Body of pancreas (tissue), 4 donors: ENCODE results near the gene LRRN4. TPM values are rescaled to one million over a fixed set of nuclear protein-coding genes. Genes with fewer than 3 reads are reported as not detected.

Experiments
- ATAC-seq: fragments of 150-250 bp; one replicate; pipeline ENCODE4 v1.9.1; 2016
- DNase-seq, 4 donors: peaks; one replicate each; pipeline ENCODE4 v3.0.0-alpha.2; 2019
- H3K27ac ChIP-seq, 4 donors: fragments of 200-600 bp; sonication (generic); 1 replicate in 3 of 4; 2 replicates in 1 of 4; pipeline versions ENCODE4 v1.5.1 to v1.6.1; 2016 to 2019; ENCODE audit warnings: mild to moderate bottlenecking in 1 of 4, mixed read lengths in 1 of 4, moderate library complexity in 1 of 4
- H3K27me3 ChIP-seq, 2 donors: fragments of 200-600 bp; sonication (generic); one replicate each; pipeline ENCODE4 v1.6.0; 2016; ENCODE audit warnings: mild to moderate bottlenecking in 1 of 2
- H3K36me3 ChIP-seq, 2 donors: fragments of 200-600 bp; sonication (generic); replicated peaks in 1 of 2; 2 replicates each; pipeline ENCODE4 v1.5.1; 2016; ENCODE audit warnings: low read depth in 2 of 2; ENCODE audit not compliant: insufficient read depth in 1 of 2
- H3K4me1 ChIP-seq: fragments of 200-600 bp; sonication (generic); one replicate; pipeline ENCODE4 v1.6.0; 2016
- H3K4me3 ChIP-seq, 2 donors: fragments of 200-600 bp; sonication (generic); 1 replicate in 1 of 2; 2 replicates in 1 of 2; pipeline ENCODE4 v1.5.1; 2016 to 2019
- H3K9me3 ChIP-seq, 3 donors: fragments of 200-600 bp; sonication (generic); 1 replicate in 2 of 3; 2 replicates in 1 of 3; pipeline ENCODE4 v1.5.1; 2016
- POLR2A ChIP-seq, 3 donors: fragments of 450-650 bp; IDR thresholded peaks; one replicate each; pipeline ENCODE4 v1.6.1; 2016; ENCODE audit warnings: antibody characterized with exemption in 3 of 3, mild to moderate bottlenecking in 2 of 3
- WGBS, 2 donors: methylation state at CpG; one replicate each; pipeline ENCODE4 v1.1.5; 2017; 5-methylcytosine and 5-hydroxymethylcytosine counted together
- intact Hi-C: fragments of 100-400 bp; cut with DNase I; formaldehyde crosslinking; loops from one replicate; pipeline ENCODE4 v1.15.1; 2023
- total RNA-seq, 2 donors: library from RNA; depleted of rRNA; stranded (reverse); fragments of >200 nt; gene quantifications; one replicate each; pipeline ENCODE4 v1.1.0, GENCODE V29; 2016
- TF ChIP-seq, protein P1 (sequence below), 7 experiments: fragments of 450-650 bp in 4 of 7; fragments of 200-600 bp in 3 of 7; sonication (generic) in 3 of 7; IDR thresholded peaks; one replicate each; pipeline ENCODE4 v1.5.1; 2016 to 2019; ENCODE audit warnings: antibody characterized with exemption in 7 of 7

LRRN4 gene
- total RNA-seq, result 10 to 100 TPM; 10.9 to 11.2 TPM

DNA sequence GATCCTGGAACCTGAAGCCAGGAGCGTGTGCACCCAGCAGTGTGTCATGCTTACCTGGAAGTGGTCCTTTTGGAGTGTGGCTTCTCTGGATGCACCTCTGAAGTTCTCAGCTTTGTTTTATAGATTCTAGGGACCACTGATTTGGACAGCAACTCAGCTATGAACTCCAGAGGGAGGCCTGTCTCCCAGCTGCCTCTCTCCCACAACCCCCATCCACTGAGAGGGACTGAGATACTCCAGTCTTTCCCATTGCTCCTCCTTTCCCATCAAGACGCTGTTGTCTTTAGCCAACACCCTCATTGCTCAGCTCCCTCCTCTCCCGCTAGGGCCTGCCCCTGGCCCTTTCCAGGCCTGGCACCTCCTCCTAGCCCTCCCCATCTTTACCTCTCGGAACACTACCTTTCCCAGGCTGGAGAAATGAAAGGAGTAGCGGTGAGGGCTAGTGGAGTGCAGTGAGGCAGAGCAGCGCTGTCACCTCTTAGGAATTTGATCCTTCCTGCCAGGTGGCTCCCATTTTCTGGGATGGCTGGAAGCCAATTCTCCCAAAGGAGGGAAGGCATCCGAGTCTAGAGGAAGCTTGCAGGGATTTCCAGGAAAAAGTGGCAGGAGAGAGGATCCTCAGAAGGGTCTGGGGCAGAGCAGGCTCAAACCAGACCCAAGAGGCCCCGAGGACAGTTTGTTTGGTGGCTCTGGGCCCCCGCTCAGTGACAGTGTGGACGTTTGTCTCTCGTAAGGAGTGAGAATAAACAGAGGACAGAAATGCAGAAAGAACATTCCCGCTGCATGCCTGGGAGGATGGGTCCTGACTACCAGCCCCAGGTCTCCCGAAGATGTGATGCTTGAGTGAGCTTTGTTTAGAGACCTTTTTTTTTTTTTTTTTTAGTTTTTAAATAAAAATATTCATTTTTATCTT lies at the start of gene LRRN4:
Gene LRRN4, minus strand, starts transcription at position 285 of the 913 bp plus-strand sequence. CDS start 1,261 bp downstream, outside the sequence.
- DNase-seq, result peak in 3 of 4 donors; percentile 31 to 57 (median 34)
- peak within 1 kb of the TSS; percentile 45 to 90 (median 86) for H3K27ac ChIP-seq
- peak; percentile 55 for ATAC-seq

DNA sequence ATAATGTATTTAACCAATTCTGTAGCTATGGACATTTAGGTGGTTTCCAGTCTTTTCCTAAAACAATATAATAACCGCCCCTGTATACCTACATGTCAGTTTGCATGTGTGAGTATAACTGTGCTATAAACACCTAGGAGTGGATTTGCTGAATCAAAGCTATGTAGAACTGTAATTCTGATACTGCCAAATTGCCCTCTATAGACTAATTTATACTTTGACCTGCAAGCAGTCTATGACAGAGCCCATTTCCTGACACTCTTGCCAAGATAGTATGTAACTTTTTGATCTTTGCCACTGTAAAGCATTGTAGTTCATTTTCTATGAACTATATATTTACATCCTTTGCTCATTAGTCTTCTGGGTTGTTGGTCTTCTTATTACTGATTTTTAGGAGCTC lies 49.4 kb upstream of the LRRN4 start:
- no peaks in the 10 kb centered on the region for H3K36me3 ChIP-seq
- TF ChIP-seq, protein P1, sequence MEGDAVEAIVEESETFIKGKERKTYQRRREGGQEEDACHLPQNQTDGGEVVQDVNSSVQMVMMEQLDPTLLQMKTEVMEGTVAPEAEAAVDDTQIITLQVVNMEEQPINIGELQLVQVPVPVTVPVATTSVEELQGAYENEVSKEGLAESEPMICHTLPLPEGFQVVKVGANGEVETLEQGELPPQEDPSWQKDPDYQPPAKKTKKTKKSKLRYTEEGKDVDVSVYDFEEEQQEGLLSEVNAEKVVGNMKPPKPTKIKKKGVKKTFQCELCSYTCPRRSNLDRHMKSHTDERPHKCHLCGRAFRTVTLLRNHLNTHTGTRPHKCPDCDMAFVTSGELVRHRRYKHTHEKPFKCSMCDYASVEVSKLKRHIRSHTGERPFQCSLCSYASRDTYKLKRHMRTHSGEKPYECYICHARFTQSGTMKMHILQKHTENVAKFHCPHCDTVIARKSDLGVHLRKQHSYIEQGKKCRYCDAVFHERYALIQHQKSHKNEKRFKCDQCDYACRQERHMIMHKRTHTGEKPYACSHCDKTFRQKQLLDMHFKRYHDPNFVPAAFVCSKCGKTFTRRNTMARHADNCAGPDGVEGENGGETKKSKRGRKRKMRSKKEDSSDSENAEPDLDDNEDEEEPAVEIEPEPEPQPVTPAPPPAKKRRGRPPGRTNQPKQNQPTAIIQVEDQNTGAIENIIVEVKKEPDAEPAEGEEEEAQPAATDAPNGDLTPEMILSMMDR (IDR thresholded peaks at IDR 0.05), result no peak
- TF ChIP-seq POLR2A (IDR thresholded peaks at IDR 0.05), result no peak
- no peak overlapping the region for H3K4me3 ChIP-seq
- intact Hi-C loops, result no loop called here
- H3K27me3 ChIP-seq, result no peaks in the 10 kb centered on the region
- 91 to 100% methylated on average over 1 of the region's 1 CpG for WGBS, 2 donors
- H3K27ac ChIP-seq, result no peak overlapping the region
- H3K4me1 ChIP-seq, result no peaks in the 10 kb centered on the region
- DNase-seq, result no peak
- no peaks in the 10 kb centered on the region for H3K9me3 ChIP-seq
- no peak for ATAC-seq

More for the DNA sequence above, at the start of gene LRRN4:
- no peak within 1 kb of the TSS for H3K4me3 ChIP-seq
- H3K4me1 ChIP-seq, result peaks cover 50% of the 10 kb centered on the region
- no peaks in the 10 kb centered on the region for H3K27me3 ChIP-seq
- peak in 2 of 3 donors; percentile 18 to 49 for TF ChIP-seq POLR2A (IDR thresholded peaks at IDR 0.05)
- TF ChIP-seq, protein P1 (IDR thresholded peaks at IDR 0.05), result no peak
- no peaks in the 10 kb centered on the region for H3K9me3 ChIP-seq
- intact Hi-C loops, result no loop called here
- no peaks in the 10 kb centered on the region for H3K36me3 ChIP-seq
- WGBS, 2 donors, result 65 to 69% methylated on average over 12 to 13 of the region's 13 CpGs

DNA sequence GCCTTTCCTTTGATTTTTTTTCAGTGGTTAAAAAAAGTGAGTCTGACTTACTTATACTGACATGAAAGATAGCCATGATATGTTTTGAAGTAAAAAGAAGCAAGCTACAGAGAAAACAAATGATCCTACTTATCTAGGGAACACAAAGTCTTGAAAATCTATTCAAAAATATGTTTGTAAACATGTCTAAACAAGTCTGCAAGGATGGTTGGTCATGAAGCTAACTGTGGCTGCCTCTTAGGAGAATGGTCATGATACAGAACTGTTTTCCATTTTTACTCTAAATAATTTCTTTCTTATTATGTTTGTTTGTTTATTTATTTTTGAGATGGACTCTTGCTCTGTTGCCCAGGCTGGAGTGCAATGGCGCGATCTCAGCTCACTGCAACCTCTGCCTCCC lies 47.5 kb upstream of the LRRN4 start:
- no peak overlapping the region for H3K27ac ChIP-seq
- no peak for ATAC-seq
- WGBS, 2 donors, result 89 to 100% methylated on average over 2 of the region's 2 CpGs

DNA sequence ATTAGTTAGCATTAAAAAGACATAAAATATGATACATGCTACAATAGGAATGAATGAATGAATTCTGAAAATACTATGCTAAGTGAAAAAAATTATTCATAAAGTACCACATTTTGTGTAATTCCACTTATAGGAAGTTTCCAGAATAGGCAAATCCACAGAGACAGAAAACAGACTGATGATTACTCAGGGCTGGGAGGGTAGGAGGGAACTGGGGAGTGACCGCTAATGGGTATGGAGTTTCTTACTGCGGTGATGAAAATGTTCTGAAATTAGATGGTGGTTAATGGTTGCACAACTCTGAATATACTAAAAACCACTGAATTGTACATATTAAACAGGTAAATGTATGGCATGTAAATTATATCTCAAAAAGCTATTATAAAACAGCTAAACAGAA lies 46.4 kb upstream of the LRRN4 start:
- Histone ChIP-seq H3K36me3 (no peaks in the 10 kb centered on the region), H3K27me3 (no peaks in the 10 kb centered on the region), H3K4me1 (no peaks in the 10 kb centered on the region), H3K4me3 (no peak overlapping the region), H3K27ac (no peak overlapping the region), H3K9me3 (no peaks in the 10 kb centered on the region)
- intact Hi-C loops, result no loop called here
- WGBS, 2 donors, result 75 to 97% methylated on average over 2 of the region's 2 CpGs
- TF ChIP-seq POLR2A (IDR thresholded peaks at IDR 0.05), result no peak
- TF ChIP-seq, protein P1 (IDR thresholded peaks at IDR 0.05), result no peak
- DNase-seq, result no peak
- no peak for ATAC-seq

More for the DNA sequence above, 47.5 kb upstream of the LRRN4 start:
- H3K9me3 ChIP-seq, result no peaks in the 10 kb centered on the region
- H3K36me3 ChIP-seq, result no peaks in the 10 kb centered on the region
- no peak for DNase-seq
- intact Hi-C loops, result no loop called here
- no peak for TF ChIP-seq POLR2A (IDR thresholded peaks at IDR 0.05)
- TF ChIP-seq, protein P1 (IDR thresholded peaks at IDR 0.05), result no peak
- no peaks in the 10 kb centered on the region for H3K27me3 ChIP-seq
- H3K4me1 ChIP-seq, result no peaks in the 10 kb centered on the region
- H3K4me3 ChIP-seq, result no peak overlapping the region
